GM19328 (cell line): ENCODE measurements around the gene PRM1.

ENCODE experiments used
- ATAC-seq: cut with Tn5 transposase; IDR thresholded peaks from one replicate; pipeline ENCODE4 v1.9.1; 2021; ENCODE audit warnings: mild to moderate bottlenecking, moderate library complexity; ENCODE audit not compliant: unreplicated experiment

The PRM1 gene

GRCh38 chr16:11254913-11255736 lies 26.0 kb downstream of the PRM1 start:
- peak; percentile 0 for ATAC-seq

- no peak for ATAC-seq
Observed at GRCh38 chr16:11253995-11254912, 26.9 kb downstream of the PRM1 start.

GRCh38 chr16:11253009-11253994 lies 27.8 kb downstream of the PRM1 start:
- no peak for ATAC-seq

GRCh38 chr16:11252482-11252931 lies 28.6 kb downstream of the PRM1 start:
- no peak for ATAC-seq

GRCh38 chr16:11251525-11252481 lies 29.3 kb downstream of the PRM1 start:
- ATAC-seq, result no peak

- ATAC-seq, result no peak
Observed at GRCh38 chr16:11250786-11251524, 30.2 kb downstream of the PRM1 start.

- no peak for ATAC-seq
Observed at GRCh38 chr16:11250091-11250785, 30.9 kb downstream of the PRM1 start.

- no peak for ATAC-seq
Observed at GRCh38 chr16:11249233-11250061, 31.7 kb downstream of the PRM1 start.

- no peak for ATAC-seq
Observed at GRCh38 chr16:11248133-11248532, 33.0 kb downstream of the PRM1 start.

GRCh38 chr16:11245988-11246387 lies 35.1 kb downstream of the PRM1 start:
- no peak for ATAC-seq

GRCh38 chr16:11245222-11245737 lies 35.9 kb downstream of the PRM1 start:
- ATAC-seq, result no peak

- no peak for ATAC-seq
Observed at GRCh38 chr16:11242658-11243057, 38.5 kb downstream of the PRM1 start.

GRCh38 chr16:11241480-11242204 lies 39.5 kb downstream of the PRM1 start:
- ATAC-seq, result no peak

GRCh38 chr16:11240636-11241473 lies 40.3 kb downstream of the PRM1 start:
- ATAC-seq, result no peak
